GM12878 (cell line): ENCODE measurements around the gene CPO.

Experiments used
- CBX3 ChIP-seq: fragments of 200-600 bp; sonication (generic); IDR thresholded peaks from 2 replicates; pipeline ENCODE4 v1.6.1; 2016; ENCODE audit warnings: low read depth, borderline replicate concordance
- CHD1 ChIP-seq: IDR thresholded peaks from 2 replicates; pipeline ENCODE4 v1.6.1; 2012; ENCODE audit warnings: low read depth, low read length, improper control_type of control experiment
- CTCF ChIP-seq, 3 experiments: IDR thresholded peaks in 2 of 3; conservative IDR thresholded peaks in 1 of 3; 2 replicates each; pipeline ENCODE4 v1.5.1; 2011; ENCODE audit warnings: low read depth in 3 of 3, low read length in 3 of 3, mild to moderate bottlenecking in 3 of 3, control low read depth in 2 of 3, moderate library complexity in 2 of 3, inconsistent platforms in 1 of 3, mixed read lengths in 1 of 3; ENCODE audit not compliant: control insufficient read depth in 2 of 3, insufficient read depth in 1 of 3; ENCODE audit errors: extremely low read depth in 1 of 3
- E2F4 ChIP-seq: IDR thresholded peaks from 2 replicates; pipeline ENCODE4 v1.6.1; 2012; ENCODE audit warnings: low read depth, low read length, improper control_type of control experiment
- EP300 ChIP-seq, 2 experiments: fragments of 150-350 bp in 1 of 2; IDR thresholded peaks; 2 replicates each; pipeline ENCODE4 v1.6.1; 2011 to 2012; ENCODE audit warnings: low read depth in 2 of 2, low read length in 2 of 2, borderline replicate concordance in 1 of 2, improper control_type of control experiment in 1 of 2, inconsistent platforms in 1 of 2; ENCODE audit not compliant: control insufficient read depth in 1 of 2
- IRF4 ChIP-seq: IDR thresholded peaks from 2 replicates; pipeline ENCODE4 v1.6.1; 2011; ENCODE audit warnings: low read depth, low read length
- JUND ChIP-seq: IDR thresholded peaks from 2 replicates; pipeline ENCODE4 v1.6.1; 2012; ENCODE audit warnings: low read depth, mild to moderate bottlenecking, low read length, improper control_type of control experiment, moderate library complexity
- POLR2AphosphoS5 ChIP-seq: IDR thresholded peaks from 2 replicates; pipeline ENCODE4 v1.6.1; 2011; ENCODE audit warnings: mild to moderate bottlenecking, low read length, inconsistent platforms
- RBBP5 ChIP-seq: fragments of 200-600 bp; sonication (generic); conservative IDR thresholded peaks from 2 replicates; pipeline ENCODE4 v1.6.1; 2016
- SRF ChIP-seq, 2 experiments: IDR thresholded peaks; 2 replicates each; pipeline ENCODE4 v1.6.1; 2011; ENCODE audit warnings: low read depth in 2 of 2, low read length in 2 of 2, mild to moderate bottlenecking in 1 of 2, moderate library complexity in 1 of 2
- TAF1 ChIP-seq: IDR thresholded peaks from 2 replicates; pipeline ENCODE4 v1.6.1; 2011; ENCODE audit warnings: mild to moderate bottlenecking, low read depth, low read length, borderline replicate concordance
- USF2 ChIP-seq: IDR thresholded peaks from 2 replicates; pipeline ENCODE4 v1.6.1; 2011; ENCODE audit warnings: low read depth, low read length, improper control_type of control experiment, borderline replicate concordance

- TF ChIP-seq TAF1 (no peak), USF2 (no peak), JUND (no peak), CHD1 (no peak), CTCF (IDR thresholded peaks at IDR 0.05 in 2 of 3, conservative IDR thresholded peaks at IDR 0.05 in 1 of 3; ENCODE audit: control insufficient read depth in 2 of 3, extremely low read depth in 1 of 3, insufficient read depth in 1 of 3, low read depth in 3 of 3, low read length in 3 of 3) (no peak), RBBP5 (no peak), CBX3 (no peak), E2F4 (no peak), POLR2AphosphoS5 (no peak), SRF (IDR thresholded peaks at IDR 0.05; ENCODE audit: low read depth in 2 of 2, low read length in 2 of 2) (no peak), IRF4 (no peak), EP300 (IDR thresholded peaks at IDR 0.05; ENCODE audit: borderline replicate concordance in 1 of 2, control insufficient read depth in 1 of 2, low read depth in 2 of 2, low read length in 2 of 2) (no peak)
Measured at GRCh38 chr2:206942592-206943478, 3.5 kb downstream of the CPO start.
